ENCODE results near the gene NOCT. TPM values are rescaled to one million over a fixed set of nuclear protein-coding genes. Genes with fewer than 3 reads are reported as not detected.
A peak's percentile ranks its signal among the peaks of the same experiment; 100 is the strongest.
"Not testable (repeated sequence)": the region's sequence is repeated elsewhere in the genome, so short reads cannot be mapped to it uniquely, and the experiment has no call there.

Gene NOCT
- total and polyA plus RNA-seq, 5 donors: 4.7 to 10.6 (median 9.6) TPM

DNA sequence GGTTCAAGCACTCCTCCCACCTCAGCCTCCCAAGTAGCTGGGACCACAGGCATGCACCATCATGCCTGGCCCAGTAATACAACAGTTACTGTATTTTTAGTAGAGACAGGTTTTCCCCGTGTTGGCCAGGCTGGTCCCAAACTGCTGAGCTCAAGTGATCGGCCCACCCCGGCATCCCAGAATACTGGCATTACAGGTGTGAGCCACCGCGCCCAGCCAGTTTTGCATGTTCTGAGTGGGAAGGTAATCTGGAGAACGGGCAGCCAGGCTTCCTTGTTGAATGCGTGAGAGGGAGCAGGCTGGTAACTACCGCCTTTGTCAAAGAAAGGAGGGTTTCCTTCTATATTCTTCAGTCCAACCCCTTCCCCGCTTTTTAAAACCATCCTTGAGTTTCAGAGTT, 9.1 kb downstream of the NOCT start:
- H3K4me3 ChIP-seq (ENCODE audit: low read length): no peak overlapping the region
- 94% methylated on average over 9 of the region's 9 CpGs for whole genome bisulfite sequencing
- ATAC-seq: no peak
- intact Hi-C loops (cut with DNase I): no loop called here
- no peaks in the 10 kb centered on the region for H3K9me3 ChIP-seq (ENCODE audit: control insufficient read depth, low read length)
- no peaks in the 10 kb centered on the region for H3K4me1 ChIP-seq (ENCODE audit: control insufficient read depth, insufficient read depth, low read length)
- DNase-seq: no peak
- no peaks in the 10 kb centered on the region for H3K27me3 ChIP-seq (ENCODE audit: control insufficient read depth, insufficient read depth)
- H3K27ac ChIP-seq (ENCODE audit: low read length): no peak overlapping the region

DNA sequence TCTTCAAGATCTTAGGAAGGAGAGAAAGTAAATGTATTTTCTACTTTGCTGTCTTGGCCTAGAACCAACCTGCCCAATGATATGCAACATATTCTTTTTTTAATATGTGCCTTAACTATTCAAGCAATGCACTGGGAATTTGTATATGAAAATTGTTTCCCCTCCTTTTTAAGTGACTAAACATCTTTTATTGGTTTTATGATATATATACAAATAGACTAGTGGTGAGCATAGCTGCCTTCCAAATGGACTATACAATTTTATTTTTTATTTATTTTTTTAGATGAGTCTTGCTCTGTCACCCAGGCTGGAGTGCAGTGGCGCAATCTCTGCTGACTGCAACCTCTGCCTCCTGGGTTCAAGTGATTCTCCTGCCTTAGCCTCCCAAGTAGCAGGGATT, 10.3 kb downstream of the NOCT start:
- no peaks in the 10 kb centered on the region for H3K4me1 ChIP-seq (ENCODE audit: control insufficient read depth, insufficient read depth, low read length)
- ATAC-seq: no peak
- 97% methylated on average over 1 of the region's 1 CpG for whole genome bisulfite sequencing
- H3K27ac ChIP-seq (ENCODE audit: low read length): no peak overlapping the region
- DNase-seq: no peak
- H3K4me3 ChIP-seq (ENCODE audit: low read length): no peak overlapping the region
- H3K27me3 ChIP-seq (ENCODE audit: control insufficient read depth, insufficient read depth): no peaks in the 10 kb centered on the region
- H3K9me3 ChIP-seq (ENCODE audit: control insufficient read depth, low read length): no peaks in the 10 kb centered on the region
- intact Hi-C loops (cut with DNase I): no loop called here

- Histone ChIP-seq H3K27me3 (ENCODE audit: control insufficient read depth, insufficient read depth) (no peaks in the 10 kb centered on the region), H3K4me1 (ENCODE audit: control insufficient read depth, insufficient read depth, low read length) (no peaks in the 10 kb centered on the region), H3K9me3 (ENCODE audit: control insufficient read depth, low read length) (no peaks in the 10 kb centered on the region), H3K4me3 (ENCODE audit: low read length) (no peak overlapping the region), H3K27ac (ENCODE audit: low read length) (peak overlapping the region; percentile 40)
- DNase-seq: no peak
- peak; percentile 26 to 45 for ATAC-seq
- WGBS: 70% methylated on average over 5 of the region's 5 CpGs
- intact Hi-C loops (cut with DNase I): no loop called here
These were observed 12.2 kb downstream of the NOCT start for GRCh38 chr4:139027776-139028175.

DNA sequence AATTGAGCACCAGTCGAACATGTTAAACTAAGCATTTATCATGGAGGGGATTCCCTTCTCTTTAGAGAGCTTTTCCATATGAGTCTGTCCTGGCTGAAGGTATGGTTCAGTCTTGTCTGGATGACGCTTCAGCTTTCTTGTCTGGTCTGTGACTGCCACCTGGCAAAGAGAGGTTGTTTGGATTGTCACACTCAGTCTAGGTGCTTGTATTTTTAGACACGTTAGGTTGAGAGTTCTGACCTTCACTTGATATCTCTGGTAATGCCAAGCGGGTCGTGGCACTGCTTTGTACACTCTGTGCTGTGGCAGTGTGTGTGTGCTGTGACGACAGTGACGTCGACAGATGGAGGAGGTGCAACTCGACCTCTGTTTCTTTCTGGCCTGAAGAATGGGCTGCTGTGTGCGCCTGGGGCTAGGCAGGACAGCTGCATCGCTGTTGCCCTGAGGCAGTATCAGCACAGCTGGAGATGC, 12.6 kb downstream of the NOCT start:
- H3K4me1 ChIP-seq (ENCODE audit: control insufficient read depth, insufficient read depth, low read length): no peaks in the 10 kb centered on the region
- H3K27ac ChIP-seq (ENCODE audit: low read length): peak overlapping the region; percentile 90
- ATAC-seq (peak; percentile 84 to 88), DNase-seq (peak; percentile 64 to 78 (median 73))
- no peaks in the 10 kb centered on the region for H3K27me3 ChIP-seq (ENCODE audit: control insufficient read depth, insufficient read depth)
- 55% methylated on average over 11 of the region's 11 CpGs for WGBS
- no peak overlapping the region for H3K4me3 ChIP-seq (ENCODE audit: low read length)
- no peaks in the 10 kb centered on the region for H3K9me3 ChIP-seq (ENCODE audit: control insufficient read depth, low read length)
- intact Hi-C loops (cut with DNase I): no loop called here

GRCh38 chr4:139029866-139030363, 14.3 kb downstream of the NOCT start:
- WGBS: 81% methylated on average over 6 of the region's 6 CpGs
- intact Hi-C loops (cut with DNase I): loop anchor here in 2 of 4 donors (5.0 to 10.0 kb wide), 3 partner anchors 52 to 265 kb away; no protein-coding TSS in a partner anchor
- not testable (repeated sequence) for ATAC-seq; H3K27ac ChIP-seq (ENCODE audit: low read length); DNase-seq; H3K9me3 ChIP-seq (ENCODE audit: control insufficient read depth, low read length); H3K27me3 ChIP-seq (ENCODE audit: control insufficient read depth, insufficient read depth); H3K4me3 ChIP-seq (ENCODE audit: low read length); H3K4me1 ChIP-seq (ENCODE audit: control insufficient read depth, insufficient read depth, low read length)

DNA sequence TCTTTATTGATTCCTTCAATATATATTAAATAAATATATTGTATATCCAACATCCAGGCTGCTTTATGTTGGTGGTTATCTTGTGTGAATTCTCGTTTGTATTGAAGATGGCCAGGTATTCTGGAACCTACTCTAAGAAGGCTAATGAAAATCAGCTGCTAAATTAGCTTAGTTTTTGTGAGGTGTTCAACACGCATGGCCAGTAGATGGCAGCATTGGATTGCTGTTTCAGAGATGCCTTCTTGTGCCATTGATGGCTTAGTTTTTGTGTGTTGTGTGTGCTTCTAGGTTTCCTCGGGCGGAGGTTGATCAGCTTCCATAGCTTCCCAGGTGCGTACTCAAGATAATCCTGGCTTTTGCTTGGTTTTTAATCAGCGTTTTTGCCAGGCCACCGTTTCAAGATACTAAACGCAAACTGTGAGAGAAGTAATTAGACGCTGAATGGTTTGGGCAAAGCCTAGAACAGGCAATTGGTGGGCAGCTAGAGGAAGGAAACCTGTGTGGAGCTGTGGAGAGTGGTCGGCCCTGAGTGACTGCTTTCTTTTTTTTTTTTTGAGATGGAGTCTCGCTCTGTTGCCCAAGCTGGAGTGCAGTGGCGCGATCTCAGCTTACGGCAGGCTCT, 15.1 kb downstream of the NOCT start:
- intact Hi-C loops (cut with DNase I): loop anchor here in 2 of 4 donors (5.0 to 10.0 kb wide), 3 partner anchors 52 to 264 kb away; no protein-coding TSS in a partner anchor
- peaks cover 3% of the 10 kb centered on the region for H3K4me1 ChIP-seq (ENCODE audit: control insufficient read depth, insufficient read depth, low read length)
- H3K27me3 ChIP-seq (ENCODE audit: control insufficient read depth, insufficient read depth): no peaks in the 10 kb centered on the region
- no peaks in the 10 kb centered on the region for H3K9me3 ChIP-seq (ENCODE audit: control insufficient read depth, low read length)
- 42% methylated on average over 14 of the region's 14 CpGs for WGBS
- peak in 2 of 3 donors; percentile 43 to 53 for DNase-seq
- H3K27ac ChIP-seq (ENCODE audit: low read length): no peak overlapping the region
- H3K4me3 ChIP-seq (ENCODE audit: low read length): no peak overlapping the region
- peak; percentile 44 to 55 for ATAC-seq

DNA sequence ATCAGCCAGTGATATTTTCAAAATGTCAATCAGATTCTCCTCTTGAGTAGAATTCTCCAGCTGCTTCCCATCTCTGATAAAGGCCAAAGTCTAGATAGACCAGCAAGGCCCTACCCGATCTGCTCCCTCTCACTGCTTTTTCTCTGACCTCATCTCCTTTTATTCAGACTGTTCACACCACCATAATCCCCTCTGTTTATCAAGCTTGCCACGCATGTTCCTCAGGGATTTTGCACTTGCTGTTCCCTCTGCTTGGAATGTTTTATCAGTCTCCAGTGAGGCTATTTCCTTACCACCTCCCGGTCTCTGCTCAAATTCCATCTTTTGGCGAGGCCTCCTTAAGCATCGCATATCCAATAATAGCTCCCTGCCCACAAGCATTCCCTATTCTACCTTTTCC, 20.1 kb downstream of the NOCT start:
- Histone ChIP-seq H3K4me3 (ENCODE audit: low read length) (no peak overlapping the region), H3K27me3 (ENCODE audit: control insufficient read depth, insufficient read depth) (no peaks in the 10 kb centered on the region), H3K4me1 (ENCODE audit: control insufficient read depth, insufficient read depth, low read length) (peaks cover 4% of the 10 kb centered on the region), H3K9me3 (ENCODE audit: control insufficient read depth, low read length) (no peaks in the 10 kb centered on the region), H3K27ac (ENCODE audit: low read length) (no peak overlapping the region)
- no peak for DNase-seq
- WGBS: 52% methylated on average over 5 of the region's 5 CpGs
- ATAC-seq: peak; percentile 22 to 32
- intact Hi-C loops (cut with DNase I): loop anchor here in 2 of 4 donors (5.0 to 10.0 kb wide), 3 partner anchors 49 to 262 kb away; no protein-coding TSS in a partner anchor

- DNase-seq (no peak), ATAC-seq (no peak)
- H3K4me3 ChIP-seq (ENCODE audit: low read length): no peak overlapping the region
- 63% methylated on average over 2 of the region's 2 CpGs for WGBS
- no peaks in the 10 kb centered on the region for H3K9me3 ChIP-seq (ENCODE audit: control insufficient read depth, low read length)
- H3K27me3 ChIP-seq (ENCODE audit: control insufficient read depth, insufficient read depth): no peaks in the 10 kb centered on the region
- H3K4me1 ChIP-seq (ENCODE audit: control insufficient read depth, insufficient read depth, low read length): peaks cover 4% of the 10 kb centered on the region
- no peak overlapping the region for H3K27ac ChIP-seq (ENCODE audit: low read length)
- intact Hi-C loops (cut with DNase I): loop anchor here in 2 of 4 donors (5.0 to 10.0 kb wide), 3 partner anchors 48 to 260 kb away; no protein-coding TSS in a partner anchor
These were observed 21.3 kb downstream of the NOCT start for GRCh38 chr4:139036885-139037284.

DNA sequence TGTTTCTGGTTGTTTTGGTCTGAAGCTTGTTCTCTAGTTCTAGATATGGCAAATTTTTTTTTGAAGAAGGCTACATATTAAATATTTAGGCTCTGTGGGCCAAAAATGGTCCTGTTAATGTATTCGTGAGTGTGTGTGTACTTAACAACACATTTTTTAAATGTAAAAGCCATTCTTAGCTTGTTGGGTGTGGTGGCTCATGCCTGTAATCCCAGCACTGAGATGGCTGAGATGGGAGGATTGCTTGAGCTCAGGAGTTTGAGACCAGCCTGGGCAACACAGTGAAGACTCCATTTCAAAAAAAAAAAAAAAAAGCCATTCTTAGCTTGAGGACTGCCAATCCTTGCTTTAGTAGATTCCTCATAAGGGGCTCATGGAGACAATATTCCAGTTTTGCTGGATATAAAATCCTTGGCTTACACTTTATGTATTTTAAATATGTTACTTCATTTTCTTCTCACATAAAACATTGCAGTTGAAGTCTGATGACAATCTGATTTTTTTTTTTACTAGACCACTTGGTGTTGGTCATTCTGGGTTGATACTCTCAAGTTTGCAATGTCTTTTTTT, 23.4 kb downstream of the NOCT start:
- DNase-seq (no peak), ATAC-seq (no peak)
- no peak overlapping the region for H3K4me3 ChIP-seq (ENCODE audit: low read length)
- no peak overlapping the region for H3K27ac ChIP-seq (ENCODE audit: low read length)
- intact Hi-C loops (cut with DNase I): loop anchor here in 2 of 4 donors (5.0 to 10.0 kb wide), 3 partner anchors 46 to 258 kb away; no protein-coding TSS in a partner anchor
- H3K9me3 ChIP-seq (ENCODE audit: control insufficient read depth, low read length): no peaks in the 10 kb centered on the region
- peaks cover 4% of the 10 kb centered on the region for H3K4me1 ChIP-seq (ENCODE audit: control insufficient read depth, insufficient read depth, low read length)
- H3K27me3 ChIP-seq (ENCODE audit: control insufficient read depth, insufficient read depth): no peaks in the 10 kb centered on the region
- WGBS: 86% methylated on average over 1 of the region's 1 CpG

GRCh38 chr4:139042981-139043460, 27.4 kb downstream of the NOCT start:
- peak in 1 of 3 donors; percentile 36 for DNase-seq
- H3K9me3 ChIP-seq (ENCODE audit: control insufficient read depth, low read length): no peaks in the 10 kb centered on the region
- WGBS: 63% methylated on average over 10 of the region's 10 CpGs
- ATAC-seq: peak; percentile 65 to 89
- H3K4me3 ChIP-seq (ENCODE audit: low read length): no peak overlapping the region
- peaks cover 2% of the 10 kb centered on the region for H3K4me1 ChIP-seq (ENCODE audit: control insufficient read depth, insufficient read depth, low read length)
- intact Hi-C loops (cut with DNase I): no loop called here
- H3K27me3 ChIP-seq (ENCODE audit: control insufficient read depth, insufficient read depth): no peaks in the 10 kb centered on the region
- H3K27ac ChIP-seq (ENCODE audit: low read length): no peak overlapping the region

DNA sequence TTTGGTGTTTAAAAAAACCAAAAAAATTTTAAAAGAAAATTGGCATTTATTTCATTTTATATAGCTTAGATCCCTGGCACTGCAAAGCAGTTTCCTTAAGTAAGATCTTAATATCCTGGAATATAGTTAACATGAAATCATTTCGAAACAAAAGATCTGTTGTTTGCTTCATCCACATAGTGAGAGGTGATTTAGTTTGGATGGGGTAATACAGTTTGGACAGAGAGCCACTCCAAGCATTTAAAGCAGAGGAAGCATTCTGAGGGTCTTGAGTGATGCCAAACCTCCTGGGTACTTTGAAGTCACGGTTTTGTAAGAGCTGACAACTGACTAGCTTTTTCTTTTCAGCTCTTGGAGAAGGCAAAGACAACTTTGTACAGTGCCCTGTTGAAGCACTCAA, 28.7 kb downstream of the NOCT start:
- no peaks in the 10 kb centered on the region for H3K27me3 ChIP-seq (ENCODE audit: control insufficient read depth, insufficient read depth)
- intact Hi-C loops (cut with DNase I): no loop called here
- peaks cover 2% of the 10 kb centered on the region for H3K4me1 ChIP-seq (ENCODE audit: control insufficient read depth, insufficient read depth, low read length)
- no peak overlapping the region for H3K4me3 ChIP-seq (ENCODE audit: low read length)
- WGBS: 72% methylated on average over 2 of the region's 2 CpGs
- no peak for ATAC-seq
- no peak overlapping the region for H3K27ac ChIP-seq (ENCODE audit: low read length)
- no peak for DNase-seq
- H3K9me3 ChIP-seq (ENCODE audit: control insufficient read depth, low read length): no peaks in the 10 kb centered on the region
